Neural cell (in vitro differentiated cells): ENCODE results near the gene ADPRHL1. TPM values are rescaled to one million over a fixed set of nuclear protein-coding genes. Genes with fewer than 3 reads are reported as not detected.

ENCODE experiments used
- H2AFZ ChIP-seq: fragments of 200-600, 300-800 bp; sonication (generic), shearing (Covaris generic); 2 replicates; pipeline ENCODE4 v1.6.0; 2014; ENCODE audit warnings: low read depth, mild to moderate bottlenecking, antibody characterized with exemption, low read length, moderate library complexity
- H3F3A ChIP-seq: fragments of 200-600 bp; shearing (Covaris generic); 2 replicates; pipeline ENCODE4 v1.6.1; 2016; ENCODE audit warnings: mild to moderate bottlenecking, moderate library complexity, mixed read lengths, antibody characterized with exemption, low read length; ENCODE audit not compliant: insufficient read depth, poor library complexity, severe bottlenecking
- H3K27ac ChIP-seq: fragments of 200-600, 300-800 bp; sonication (generic), shearing (Covaris generic); 2 replicates; pipeline ENCODE4 v1.5.1; 2014; ENCODE audit warnings: mild to moderate bottlenecking, low read length, moderate library complexity
- H3K27me3 ChIP-seq: fragments of 300-800, 200-600 bp; sonication (generic), shearing (Covaris generic); 2 replicates; pipeline ENCODE4 v1.6.0; 2014; ENCODE audit warnings: mild to moderate bottlenecking, low read depth, low read length, moderate library complexity; ENCODE audit not compliant: insufficient read depth
- H3K36me3 ChIP-seq: fragments of 300-800, 200-600 bp; sonication (generic), shearing (Covaris generic); 2 replicates; pipeline ENCODE4 v1.5.1; 2014; ENCODE audit warnings: mild to moderate bottlenecking, antibody characterized with exemption, low read length, moderate library complexity; ENCODE audit not compliant: insufficient read depth
- H3K4me2 ChIP-seq: fragments of 300-800, 200-600 bp; sonication (generic), shearing (Covaris generic); 2 replicates; pipeline ENCODE4 v1.6.0; 2014; ENCODE audit warnings: mild to moderate bottlenecking, low read length
- H3K4me3 ChIP-seq: fragments of 300-800, 200-600 bp; sonication (generic), shearing (Covaris generic); 2 replicates; pipeline ENCODE4 v1.5.1; 2014; ENCODE audit warnings: mild to moderate bottlenecking, low read length, moderate library complexity
- H3K79me2 ChIP-seq: fragments of 200-600 bp; shearing (Covaris generic); replicated peaks from 2 replicates; pipeline ENCODE4 v1.6.0; 2014; ENCODE audit warnings: mild to moderate bottlenecking, low read length, moderate library complexity; ENCODE audit not compliant: insufficient read depth
- H3K9ac ChIP-seq: fragments of 300-800, 200-600 bp; sonication (generic), shearing (Covaris generic); 2 replicates; pipeline ENCODE4 v1.6.1; 2016; ENCODE audit warnings: mild to moderate bottlenecking, low read length, mixed read lengths
- H3K9me2 ChIP-seq: fragments of 200-600 bp; shearing (Covaris generic); 2 replicates; pipeline ENCODE4 v1.6.1; 2016; ENCODE audit warnings: mild to moderate bottlenecking, low read length, mixed read lengths; ENCODE audit not compliant: insufficient read depth
- H3K9me3 ChIP-seq: fragments of 200-600, 300-800 bp; sonication (generic), shearing (Covaris generic); 2 replicates; pipeline ENCODE4 v1.6.1; 2016; ENCODE audit warnings: mild to moderate bottlenecking, mixed run types, low read length, moderate library complexity, mixed read lengths
- H4K20me1 ChIP-seq: fragments of 200-600 bp; shearing (Covaris generic); 2 replicates; pipeline ENCODE4 v1.6.1; 2016; ENCODE audit warnings: mild to moderate bottlenecking, mixed run types; ENCODE audit not compliant: insufficient read depth
- CTCF ChIP-seq: fragments of 450-650 bp; IDR thresholded peaks from 2 replicates; pipeline ENCODE4 v1.5.1; 2014; ENCODE audit warnings: antibody characterized with exemption, mild to moderate bottlenecking, moderate library complexity; ENCODE audit not compliant: poor library complexity, severe bottlenecking
- EP300 ChIP-seq: fragments of 450-650 bp; conservative IDR thresholded peaks from 2 replicates; pipeline ENCODE4 v1.6.1; 2014; ENCODE audit warnings: antibody characterized with exemption, mild to moderate bottlenecking, moderate library complexity; ENCODE audit not compliant: poor library complexity, severe bottlenecking
- EZH2 ChIP-seq: fragments of 200-600, 300-800 bp; shearing (Covaris generic), sonication (generic); IDR thresholded peaks from 2 replicates; pipeline ENCODE4 v1.6.1; 2014; ENCODE audit warnings: antibody characterized with exemption, low read length, borderline replicate concordance, mild to moderate bottlenecking; ENCODE audit not compliant: insufficient read depth, poor library complexity, severe bottlenecking
- MXI1 ChIP-seq: fragments of 450-650 bp; conservative IDR thresholded peaks from 2 replicates; pipeline ENCODE4 v1.6.1; 2014; ENCODE audit warnings: antibody characterized with exemption, mild to moderate bottlenecking; ENCODE audit not compliant: poor library complexity, severe bottlenecking
- POLR2AphosphoS5 ChIP-seq: IDR thresholded peaks from 2 replicates; pipeline ENCODE4 v1.6.1; 2012
- RAD21 ChIP-seq: fragments of 450-650 bp; conservative IDR thresholded peaks from 2 replicates; pipeline ENCODE4 v1.6.1; 2014; ENCODE audit warnings: antibody characterized with exemption, mild to moderate bottlenecking, moderate library complexity
- REST ChIP-seq: IDR thresholded peaks from 2 replicates; pipeline ENCODE4 v1.6.1; 2012; ENCODE audit warnings: borderline replicate concordance
- SMC3 ChIP-seq: fragments of 450-650 bp; conservative IDR thresholded peaks from 2 replicates; pipeline ENCODE4 v1.6.1; 2014; ENCODE audit warnings: antibody characterized with exemption, mild to moderate bottlenecking, moderate library complexity; ENCODE audit not compliant: poor library complexity
- TAF1 ChIP-seq: IDR thresholded peaks from 2 replicates; pipeline ENCODE4 v1.6.1; 2012; ENCODE audit warnings: low read depth
- polyA plus RNA-seq: library from polyadenylated mRNA; depleted of rRNA; stranded (reverse); fragments of >200 nt; gene quantifications from 2 replicates; pipeline ENCODE4 v1.2.3, GENCODE V29; 2014

Gene ADPRHL1
- polyA plus RNA-seq, 1 donor from 2014 or later: 1.1 TPM

GRCh38 chr13:113360446-113360845 is 92.8 kb downstream of the ADPRHL1 start:
- H3K79me2 ChIP-seq: no peaks in the 10 kb centered on the region
- H3K9me2 ChIP-seq: no peaks in the 10 kb centered on the region
- H3K9me3 ChIP-seq: no peaks in the 10 kb centered on the region
- no peaks in the 10 kb centered on the region for H3F3A ChIP-seq
- no peak overlapping the region for H3K4me2 ChIP-seq
- TF ChIP-seq MXI1: no peak
- no peak overlapping the region for H2AFZ ChIP-seq
- H3K27me3 ChIP-seq: peaks cover 14% of the 10 kb centered on the region
- H3K9ac ChIP-seq: no peak overlapping the region
- no peaks in the 10 kb centered on the region for H4K20me1 ChIP-seq
- no peaks in the 10 kb centered on the region for H3K36me3 ChIP-seq
- H3K4me3 ChIP-seq: no peak overlapping the region
- no peak overlapping the region for H3K27ac ChIP-seq

GRCh38 chr13:113359571-113359970 is 93.7 kb downstream of the ADPRHL1 start:
- Histone ChIP-seq H3K27ac (no peak overlapping the region), H3F3A (no peaks in the 10 kb centered on the region), H3K9me2 (no peaks in the 10 kb centered on the region), H3K36me3 (no peaks in the 10 kb centered on the region), H4K20me1 (no peaks in the 10 kb centered on the region), H3K4me3 (no peak overlapping the region), H3K9me3 (no peaks in the 10 kb centered on the region), H3K4me2 (no peak overlapping the region), H3K27me3 (peaks cover 14% of the 10 kb centered on the region), H3K79me2 (no peaks in the 10 kb centered on the region), H3K9ac (no peak overlapping the region), H2AFZ (no peak overlapping the region)
- no peak for TF ChIP-seq RAD21

- H3K9me2 ChIP-seq: no peaks in the 10 kb centered on the region
- H3K4me3 ChIP-seq: no peak overlapping the region
- H3K9me3 ChIP-seq: no peaks in the 10 kb centered on the region
- no peak overlapping the region for H3K9ac ChIP-seq
- TF ChIP-seq MXI1 (no peak), SMC3 (no peak), TAF1 (no peak), EZH2 (no peak), EP300 (no peak), REST (no peak), CTCF (no peak), POLR2AphosphoS5 (no peak), RAD21 (no peak)
- no peaks in the 10 kb centered on the region for H4K20me1 ChIP-seq
- H3K79me2 ChIP-seq: no peaks in the 10 kb centered on the region
- no peak overlapping the region for H3K4me2 ChIP-seq
- H3K27me3 ChIP-seq: peaks cover 13% of the 10 kb centered on the region
- no peak overlapping the region for H3K27ac ChIP-seq
- H3F3A ChIP-seq: no peaks in the 10 kb centered on the region
- no peaks in the 10 kb centered on the region for H3K36me3 ChIP-seq
- H2AFZ ChIP-seq: no peak overlapping the region
Observed at GRCh38 chr13:113358653-113359190, 94.6 kb downstream of the ADPRHL1 start.
